NT2/D1 (cell line): ENCODE measurements around the gene NPPB.

Experiments used
- DNase-seq: peaks from one replicate; pipeline ENCODE4 v3.0.0-alpha.2; 2011; ENCODE audit warnings: low read depth, low spot score
- H3K27me3 ChIP-seq: 2 replicates; pipeline ENCODE4 v1.6.0; 2011; ENCODE audit warnings: mild to moderate bottlenecking; ENCODE audit not compliant: insufficient read length, insufficient read depth
- H3K36me3 ChIP-seq: 2 replicates; pipeline ENCODE4 v1.6.1; 2011; ENCODE audit warnings: mild to moderate bottlenecking, low read length, mixed read lengths; ENCODE audit not compliant: insufficient read depth, insufficient read length
- H3K4me1 ChIP-seq: 2 replicates; pipeline ENCODE4 v1.5.1; 2011; ENCODE audit not compliant: insufficient read depth, insufficient read length
- H3K4me3 ChIP-seq: 2 replicates; pipeline ENCODE4 v1.5.1; 2011; ENCODE audit warnings: low read depth; ENCODE audit not compliant: insufficient read length
- H3K9ac ChIP-seq: 2 replicates; pipeline ENCODE4 v1.6.0; 2011; ENCODE audit warnings: low read depth; ENCODE audit not compliant: insufficient read length
- H3K9me3 ChIP-seq: 2 replicates; pipeline ENCODE4 v1.5.1; 2011; ENCODE audit warnings: mild to moderate bottlenecking, low read length; ENCODE audit not compliant: insufficient read depth
- SUZ12 ChIP-seq: IDR thresholded peaks from 2 replicates; pipeline ENCODE4 v1.6.1; 2011; ENCODE audit not compliant: insufficient read length, insufficient read depth; ENCODE audit errors: extremely low read depth
- YY1 ChIP-seq: IDR thresholded peaks from 2 replicates; pipeline ENCODE4 v1.6.1; 2011; ENCODE audit not compliant: insufficient read length, insufficient read depth
- ZNF274 ChIP-seq: IDR thresholded peaks from 2 replicates; pipeline ENCODE4 v1.6.1; 2011; ENCODE audit warnings: mild to moderate bottlenecking, low read depth, low read length

NPPB gene

GRCh38 chr1:11835441-11836225, 23.1 kb downstream of the NPPB start:
- no peaks in the 10 kb centered on the region for H3K27me3 ChIP-seq
- H3K9ac ChIP-seq = no peak overlapping the region
- H3K4me3 ChIP-seq = no peak overlapping the region
- no peak for TF ChIP-seq SUZ12
- no peak for TF ChIP-seq ZNF274
- no peak for TF ChIP-seq YY1
- peaks cover 89% of the 10 kb centered on the region for H3K36me3 ChIP-seq
- no peak for DNase-seq
- H3K9me3 ChIP-seq = no peaks in the 10 kb centered on the region
- no peaks in the 10 kb centered on the region for H3K4me1 ChIP-seq

GRCh38 chr1:11833900-11834299, 24.8 kb downstream of the NPPB start:
- Histone ChIP-seq H3K27me3 (no peaks in the 10 kb centered on the region), H3K36me3 (peaks cover 88% of the 10 kb centered on the region), H3K9me3 (no peaks in the 10 kb centered on the region), H3K4me3 (no peak overlapping the region), H3K4me1 (no peaks in the 10 kb centered on the region), H3K9ac (no peak overlapping the region)
- DNase-seq = no peak
- TF ChIP-seq SUZ12 (no peak), YY1 (no peak), ZNF274 (no peak)

GRCh38 chr1:11833497-11833896, 25.2 kb downstream of the NPPB start:
- no peak for DNase-seq
- Histone ChIP-seq H3K27me3 (no peaks in the 10 kb centered on the region), H3K9me3 (no peaks in the 10 kb centered on the region), H3K9ac (no peak overlapping the region), H3K36me3 (peaks cover 88% of the 10 kb centered on the region), H3K4me1 (no peaks in the 10 kb centered on the region), H3K4me3 (no peak overlapping the region)
- TF ChIP-seq ZNF274 (no peak), SUZ12 (no peak), YY1 (no peak)

- Histone ChIP-seq H3K4me1 (no peaks in the 10 kb centered on the region), H3K9me3 (no peaks in the 10 kb centered on the region), H3K27me3 (no peaks in the 10 kb centered on the region), H3K36me3 (peaks cover 87% of the 10 kb centered on the region), H3K4me3 (no peak overlapping the region), H3K9ac (no peak overlapping the region)
- DNase-seq = no peak
- TF ChIP-seq SUZ12 (no peak), ZNF274 (no peak), YY1 (no peak)
These were observed 26.6 kb downstream of the NPPB start for GRCh38 chr1:11831945-11832725.

GRCh38 chr1:11828511-11828910, 30.2 kb downstream of the NPPB start:
- TF ChIP-seq ZNF274 = no peak
- TF ChIP-seq SUZ12 = no peak
- TF ChIP-seq YY1 = no peak
- H3K36me3 ChIP-seq = peaks cover 87% of the 10 kb centered on the region

GRCh38 chr1:11826946-11827345, 31.8 kb downstream of the NPPB start:
- H3K4me3 ChIP-seq = no peak overlapping the region
- no peaks in the 10 kb centered on the region for H3K27me3 ChIP-seq
- TF ChIP-seq ZNF274 (no peak), SUZ12 (no peak), YY1 (no peak)
- no peak for DNase-seq
- H3K4me1 ChIP-seq = no peaks in the 10 kb centered on the region
- no peaks in the 10 kb centered on the region for H3K9me3 ChIP-seq
- H3K36me3 ChIP-seq = peaks cover 87% of the 10 kb centered on the region
- H3K9ac ChIP-seq = no peak overlapping the region

More at GRCh38 chr1:11828511-11828910, 30.2 kb downstream of the NPPB start:
- Histone ChIP-seq H3K9ac (no peak overlapping the region), H3K4me1 (no peaks in the 10 kb centered on the region), H3K9me3 (no peaks in the 10 kb centered on the region), H3K4me3 (no peak overlapping the region), H3K27me3 (no peaks in the 10 kb centered on the region)
- DNase-seq = no peak

GRCh38 chr1:11825131-11825530, 33.6 kb downstream of the NPPB start:
- H3K27me3 ChIP-seq = no peaks in the 10 kb centered on the region
- H3K36me3 ChIP-seq = peaks cover 79% of the 10 kb centered on the region
- H3K4me3 ChIP-seq = no peak overlapping the region
- TF ChIP-seq ZNF274 = no peak
- TF ChIP-seq YY1 = no peak
- TF ChIP-seq SUZ12 = no peak
- H3K4me1 ChIP-seq = no peaks in the 10 kb centered on the region
- H3K9me3 ChIP-seq = no peaks in the 10 kb centered on the region
- H3K9ac ChIP-seq = no peak overlapping the region
- no peak for DNase-seq
